IMR-90 (cell line): ENCODE data around the gene TES. TPM values are rescaled to one million over a fixed set of nuclear protein-coding genes. Genes with fewer than 3 reads are reported as not detected.

Source experiments
- ATAC-seq: fragments of 200-7000 bp; cut with Tn5 transposase; 2 replicates; pipeline ENCODE4 v1.9.1; 2020; ENCODE audit warnings: low read depth, mild to moderate bottlenecking, moderate library complexity
- BruUV-seq: library from RNA; stranded (reverse); fragments of 400-500 nt; replicated peaks from 2 replicates; lab custom pipeline; 2021; lab: Mats Ljungman, UMichigan
- CTCF ChIA-PET: fragments of 300-600 bp; formaldehyde crosslinking; extraction: SDS; loops from one replicate; lab custom pipeline; 2021; ENCODE audit warnings: antibody characterized with exemption; lab: Yijun Ruan, JAX
- POLR2A ChIA-PET: fragments of 300-600 bp; sonication (Branson Sonifier 250); formaldehyde crosslinking; loops from one replicate; lab custom pipeline; 2022; ENCODE audit warnings: antibody characterized with exemption; ENCODE audit not compliant: unreplicated experiment; lab: Charles Lee
- DNase-seq: peaks from one replicate; pipeline ENCODE4 v3.0.0; 2013
- H2AFZ ChIP-seq: replicated peaks from 2 replicates; pipeline ENCODE3; 2013; ENCODE audit warnings: low read length, mild to moderate bottlenecking; ENCODE audit not compliant: poor library complexity
- H2AK5ac ChIP-seq: 2 replicates; pipeline ENCODE4 v1.6.1; 2013; ENCODE audit warnings: low read depth, low read length, inconsistent platforms
- H2AK9ac ChIP-seq: replicated peaks from 2 replicates; pipeline ENCODE3; 2013; ENCODE audit warnings: mild to moderate bottlenecking, low read depth, low read length, moderate library complexity; ENCODE audit not compliant: poor library complexity
- H2BK120ac ChIP-seq: 2 replicates; pipeline ENCODE4 v1.6.1; 2013; ENCODE audit warnings: low read depth, low read length, inconsistent platforms
- H2BK15ac ChIP-seq: 3 replicates; pipeline ENCODE4 v1.6.1; 2013; ENCODE audit warnings: low read depth, low read length, inconsistent platforms
- H2BK20ac ChIP-seq: 2 replicates; pipeline ENCODE4 v1.6.1; 2013; ENCODE audit warnings: low read depth, mild to moderate bottlenecking, inconsistent platforms, low read length, moderate library complexity
- H2BK5ac ChIP-seq: 2 replicates; pipeline ENCODE4 v1.6.1; 2013; ENCODE audit warnings: mild to moderate bottlenecking, low read depth, low read length, inconsistent platforms; ENCODE audit not compliant: poor library complexity, severe bottlenecking
- H3K14ac ChIP-seq: replicated peaks from 2 replicates; pipeline ENCODE4 v1.6.1; 2013; ENCODE audit warnings: low read depth, low read length, inconsistent platforms
- H3K18ac ChIP-seq: 2 replicates; pipeline ENCODE4 v1.6.1; 2013; ENCODE audit warnings: low read depth, low read length, control low read depth
- H3K23ac ChIP-seq: 2 replicates; pipeline ENCODE4 v1.6.1; 2013; ENCODE audit warnings: low read depth, low read length, inconsistent platforms
- H3K27ac ChIP-seq: 2 replicates; pipeline ENCODE4 v1.5.1; 2013; ENCODE audit warnings: mild to moderate bottlenecking, control low read depth, low read length; ENCODE audit not compliant: insufficient read depth
- H3K27me3 ChIP-seq: 2 replicates; pipeline ENCODE4 v1.6.1; 2013; ENCODE audit warnings: low read length; ENCODE audit not compliant: control insufficient read depth, insufficient read depth
- H3K36me3 ChIP-seq: 2 replicates; pipeline ENCODE4 v1.6.1; 2013; ENCODE audit warnings: low read length, mixed read lengths; ENCODE audit not compliant: control insufficient read depth, insufficient read depth
- H3K4ac ChIP-seq: 2 replicates; pipeline ENCODE4 v1.6.1; 2013; ENCODE audit warnings: low read depth, low read length, inconsistent platforms
- H3K4me1 ChIP-seq: 2 replicates; pipeline ENCODE4 v1.6.1; 2013; ENCODE audit warnings: low read length, mixed read lengths; ENCODE audit not compliant: control insufficient read depth, insufficient read depth
- H3K4me2 ChIP-seq: 2 replicates; pipeline ENCODE4 v1.6.1; 2013; ENCODE audit warnings: low read depth, mild to moderate bottlenecking, control low read depth, low read length, moderate library complexity
- H3K4me3 ChIP-seq: 2 replicates; pipeline ENCODE4 v1.5.1; 2013; ENCODE audit warnings: low read depth, mild to moderate bottlenecking, control low read depth, low read length, moderate library complexity; ENCODE audit not compliant: insufficient read depth
- H3K56ac ChIP-seq: 2 replicates; pipeline ENCODE4 v1.6.1; 2013; ENCODE audit warnings: low read length, inconsistent platforms; ENCODE audit not compliant: insufficient read depth; ENCODE audit errors: extremely low read depth
- H3K79me1 ChIP-seq, 2 experiments: 2 replicates each; pipeline ENCODE4 v1.6.1; 2013; ENCODE audit warnings: low read length in 2 of 2, inconsistent platforms in 1 of 2, low read depth in 1 of 2
- H3K9ac ChIP-seq: 2 replicates; pipeline ENCODE4 v1.6.1; 2013; ENCODE audit warnings: low read depth, low read length, control low read depth
- H3K9me1 ChIP-seq: 2 replicates; pipeline ENCODE4 v1.6.1; 2013; ENCODE audit warnings: low read length, inconsistent platforms; ENCODE audit not compliant: insufficient read depth
- H3K9me3 ChIP-seq: 2 replicates; pipeline ENCODE4 v1.6.1; 2013; ENCODE audit warnings: low read length; ENCODE audit not compliant: control insufficient read depth, insufficient read depth
- H4K20me1 ChIP-seq: 2 replicates; pipeline ENCODE4 v1.6.1; 2013; ENCODE audit warnings: low read length, inconsistent platforms; ENCODE audit not compliant: insufficient read depth
- H4K5ac ChIP-seq: 2 replicates; pipeline ENCODE4 v1.6.1; 2013; ENCODE audit warnings: mild to moderate bottlenecking, low read depth, low read length, control low read depth
- H4K8ac ChIP-seq, 2 experiments: 2 replicates each; pipeline ENCODE4 v1.6.1; 2013; ENCODE audit warnings: low read depth in 2 of 2, low read length in 2 of 2, control low read depth in 1 of 2, inconsistent platforms in 1 of 2
- H4K91ac ChIP-seq: 2 replicates; pipeline ENCODE4 v1.6.1; 2013; ENCODE audit warnings: low read depth, low read length, inconsistent platforms; ENCODE audit not compliant: insufficient read depth
- BHLHE40 ChIP-seq: fragments of 150-350 bp; IDR thresholded peaks from 2 replicates; pipeline ENCODE4 v1.6.1; 2016; ENCODE audit warnings: mild to moderate bottlenecking, low read depth, low read length
- CEBPB ChIP-seq: IDR thresholded peaks from 2 replicates; pipeline ENCODE4 v1.6.1; 2012; ENCODE audit warnings: low read depth, low read length, improper control_type of control experiment
- CHD1 ChIP-seq: IDR thresholded peaks from 2 replicates; pipeline ENCODE4 v1.6.1; 2012; ENCODE audit warnings: low read depth, low read length, improper control_type of control experiment
- FOS ChIP-seq: fragments of 150-350 bp; IDR thresholded peaks from 2 replicates; pipeline ENCODE4 v1.6.1; 2016; ENCODE audit warnings: low read depth, low read length
- MAFK ChIP-seq: IDR thresholded peaks from 2 replicates; pipeline ENCODE4 v1.6.1; 2012; ENCODE audit warnings: low read depth, low read length, improper control_type of control experiment
- MAZ ChIP-seq: IDR thresholded peaks from 2 replicates; pipeline ENCODE4 v1.6.1; 2012; ENCODE audit warnings: low read depth, mild to moderate bottlenecking, low read length, improper control_type of control experiment, moderate library complexity, borderline replicate concordance
- MXI1 ChIP-seq: IDR thresholded peaks from 2 replicates; pipeline ENCODE4 v1.6.1; 2012; ENCODE audit warnings: low read depth, mild to moderate bottlenecking, low read length, moderate library complexity, borderline replicate concordance
- NFE2L2 ChIP-seq: fragments of 150-350 bp; IDR thresholded peaks from 2 replicates; pipeline ENCODE4 v1.6.1; 2016; ENCODE audit warnings: low read depth, mild to moderate bottlenecking, low read length
- RAD21 ChIP-seq: IDR thresholded peaks from 2 replicates; pipeline ENCODE4 v1.6.1; 2012; ENCODE audit warnings: low read length, improper control_type of control experiment
- RCOR1 ChIP-seq: IDR thresholded peaks from 2 replicates; pipeline ENCODE4 v1.6.1; 2012; ENCODE audit warnings: mild to moderate bottlenecking, low read length, improper control_type of control experiment; ENCODE audit not compliant: insufficient replicate concordance
- WGBS, 2 experiments: methylation state at CpG; one replicate each; pipeline versions ENCODE4 v1.1.5 to v1.1.7; 2013; ENCODE audit warnings: missing lambda C conversion rate in 2 of 2; ENCODE audit not compliant: insufficient read length in 1 of 2; ENCODE audit errors: extremely low coverage in 2 of 2; 5-methylcytosine and 5-hydroxymethylcytosine counted together
- dilution Hi-C: fragments of 300-500 bp; cut with HindIII; formaldehyde crosslinking; loops from one replicate; pipeline ENCODE4 v1.14.3; 2018; ENCODE audit warnings: low sequenced_read_pairs; ENCODE audit not compliant: unreplicated experiment
- in situ Hi-C: fragments of 300-500 bp; cut with MboI; formaldehyde crosslinking; loops from 3 replicates; pipeline ENCODE4 v1.14.3; 2019; ENCODE audit warnings: low sequenced_read_pairs, inconsistent platforms, mixed read lengths
- intact Hi-C: fragments of 100-400 bp; cut with micrococcal nuclease; formaldehyde crosslinking; loops from 2 replicates; pipeline ENCODE4 v1.10.0; 2022
- polyA plus RNA-seq, 3 experiments: library from polyadenylated mRNA; depleted of rRNA; stranded (reverse); fragments of >200 nt; gene quantifications; 2 replicates each; pipeline ENCODE4 v1.2.3, GENCODE V29; 2012; ENCODE audit warnings: low replicate concordance in 1 of 3
- total RNA-seq: library from RNA; depleted of rRNA; stranded (reverse); fragments of >200 nt; gene quantifications from 2 replicates; pipeline ENCODE4 v1.2.3, GENCODE V29; 2012
- TF ChIP-seq, protein P1 (sequence below): conservative IDR thresholded peaks from 2 replicates; pipeline ENCODE4 v1.5.1; 2012; ENCODE audit warnings: mild to moderate bottlenecking, low read depth, low read length, improper control_type of control experiment
- TF ChIP-seq, protein P2 (sequence below): fragments of 150-350 bp; IDR thresholded peaks from 2 replicates; pipeline ENCODE4 v1.6.1; 2017; ENCODE audit warnings: mild to moderate bottlenecking, antibody characterized with exemption, low read length, low read depth
- TF ChIP-seq, protein P3 (sequence below): fragments of 150-350 bp; IDR thresholded peaks from 2 replicates; pipeline ENCODE4 v1.6.1; 2016; ENCODE audit warnings: low read depth, mild to moderate bottlenecking, low read length, moderate library complexity, borderline replicate concordance

Gene TES
- total and polyA plus RNA-seq, 2 of the 4 experiments (the other 2 are of a cell fraction): 54.0 to 83.3 TPM

DNA sequence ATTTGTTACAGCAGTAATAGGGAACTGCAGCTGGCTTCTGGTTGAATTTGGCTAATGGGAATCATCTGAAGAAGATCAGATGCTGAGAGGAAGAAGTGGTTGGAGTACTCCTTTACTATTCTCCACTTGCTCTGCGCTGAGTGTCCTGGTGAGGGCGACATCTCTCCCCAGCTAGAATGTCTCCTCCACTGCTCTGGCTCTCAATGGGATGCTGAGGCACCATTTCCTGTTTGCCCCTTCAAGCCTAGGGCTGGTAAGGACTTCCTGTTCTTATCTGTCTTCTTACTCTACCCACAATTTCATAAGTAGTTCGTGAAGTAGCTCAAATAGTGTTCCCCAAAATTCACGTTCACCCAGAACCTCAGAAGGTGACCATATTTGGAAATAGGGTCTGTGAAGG lies 43.2 kb upstream of the TES start:
- no peaks in the 10 kb centered on the region for H3K36me3 ChIP-seq
- no peak overlapping the region for H3K9ac ChIP-seq
- intact Hi-C loops (no loop called here), in situ Hi-C loops (no loop called here), dilution Hi-C loops (no loop called here)
- no peak overlapping the region for H3K4me3 ChIP-seq
- no peaks in the 10 kb centered on the region; the same call in 1 of the 2 replicates for H3K27me3 ChIP-seq
- ChIA-PET CTCF (no interaction called here), POLR2A (no interaction called here)
- peak overlapping the region; percentile 49; the same call in 1 of the 2 replicates for H2AK5ac ChIP-seq
- no peak overlapping the region for H4K5ac ChIP-seq
- TF ChIP-seq FOS: no peak
- no peak for TF ChIP-seq MAFK
- TF ChIP-seq RCOR1: no peak
- no peak for TF ChIP-seq RAD21
- TF ChIP-seq, protein P1, sequence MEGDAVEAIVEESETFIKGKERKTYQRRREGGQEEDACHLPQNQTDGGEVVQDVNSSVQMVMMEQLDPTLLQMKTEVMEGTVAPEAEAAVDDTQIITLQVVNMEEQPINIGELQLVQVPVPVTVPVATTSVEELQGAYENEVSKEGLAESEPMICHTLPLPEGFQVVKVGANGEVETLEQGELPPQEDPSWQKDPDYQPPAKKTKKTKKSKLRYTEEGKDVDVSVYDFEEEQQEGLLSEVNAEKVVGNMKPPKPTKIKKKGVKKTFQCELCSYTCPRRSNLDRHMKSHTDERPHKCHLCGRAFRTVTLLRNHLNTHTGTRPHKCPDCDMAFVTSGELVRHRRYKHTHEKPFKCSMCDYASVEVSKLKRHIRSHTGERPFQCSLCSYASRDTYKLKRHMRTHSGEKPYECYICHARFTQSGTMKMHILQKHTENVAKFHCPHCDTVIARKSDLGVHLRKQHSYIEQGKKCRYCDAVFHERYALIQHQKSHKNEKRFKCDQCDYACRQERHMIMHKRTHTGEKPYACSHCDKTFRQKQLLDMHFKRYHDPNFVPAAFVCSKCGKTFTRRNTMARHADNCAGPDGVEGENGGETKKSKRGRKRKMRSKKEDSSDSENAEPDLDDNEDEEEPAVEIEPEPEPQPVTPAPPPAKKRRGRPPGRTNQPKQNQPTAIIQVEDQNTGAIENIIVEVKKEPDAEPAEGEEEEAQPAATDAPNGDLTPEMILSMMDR: no peak
- no peak for TF ChIP-seq MAZ
- TF ChIP-seq NFE2L2: no peak
- TF ChIP-seq, protein P2, sequence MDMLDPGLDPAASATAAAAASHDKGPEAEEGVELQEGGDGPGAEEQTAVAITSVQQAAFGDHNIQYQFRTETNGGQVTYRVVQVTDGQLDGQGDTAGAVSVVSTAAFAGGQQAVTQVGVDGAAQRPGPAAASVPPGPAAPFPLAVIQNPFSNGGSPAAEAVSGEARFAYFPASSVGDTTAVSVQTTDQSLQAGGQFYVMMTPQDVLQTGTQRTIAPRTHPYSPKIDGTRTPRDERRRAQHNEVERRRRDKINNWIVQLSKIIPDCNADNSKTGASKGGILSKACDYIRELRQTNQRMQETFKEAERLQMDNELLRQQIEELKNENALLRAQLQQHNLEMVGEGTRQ: no peak
- TF ChIP-seq BHLHE40: no peak
- no peak for TF ChIP-seq CEBPB
- no peak for TF ChIP-seq MXI1
- TF ChIP-seq CHD1: no peak
- TF ChIP-seq, protein P3, sequence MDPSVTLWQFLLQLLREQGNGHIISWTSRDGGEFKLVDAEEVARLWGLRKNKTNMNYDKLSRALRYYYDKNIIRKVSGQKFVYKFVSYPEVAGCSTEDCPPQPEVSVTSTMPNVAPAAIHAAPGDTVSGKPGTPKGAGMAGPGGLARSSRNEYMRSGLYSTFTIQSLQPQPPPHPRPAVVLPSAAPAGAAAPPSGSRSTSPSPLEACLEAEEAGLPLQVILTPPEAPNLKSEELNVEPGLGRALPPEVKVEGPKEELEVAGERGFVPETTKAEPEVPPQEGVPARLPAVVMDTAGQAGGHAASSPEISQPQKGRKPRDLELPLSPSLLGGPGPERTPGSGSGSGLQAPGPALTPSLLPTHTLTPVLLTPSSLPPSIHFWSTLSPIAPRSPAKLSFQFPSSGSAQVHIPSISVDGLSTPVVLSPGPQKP: no peak
- H3K18ac ChIP-seq: no peak overlapping the region
- no peaks in the 10 kb centered on the region; a peak in 1 of 4 replicates for H3K79me1 ChIP-seq
- H4K8ac ChIP-seq: no peak overlapping the region
- DNase-seq (no peak), ATAC-seq (no peak)
- WGBS, 2 experiments: no CpG with 5 or more reads among the region's 4 CpGs
- no peak overlapping the region for H3K27ac ChIP-seq
- no peak overlapping the region for H3K23ac ChIP-seq
- H3K9me1 ChIP-seq: peaks cover 6% of the 10 kb centered on the region; the same call in 1 of the 2 replicates
- no peak overlapping the region for H4K91ac ChIP-seq
- H3K4me2 ChIP-seq: no peak overlapping the region
- H2BK20ac ChIP-seq: no peak overlapping the region
- no TSS peak for BruUV-seq
- H3K4ac ChIP-seq: no peak overlapping the region
- no peak overlapping the region for H3K56ac ChIP-seq
- H4K20me1 ChIP-seq: no peaks in the 10 kb centered on the region
- H3K14ac ChIP-seq: no peak overlapping the region
- H2AK9ac ChIP-seq: no peak overlapping the region
- H2BK5ac ChIP-seq: no peak overlapping the region
- H3K4me1 ChIP-seq: peaks cover 10% of the 10 kb centered on the region
- no peak overlapping the region for H2BK120ac ChIP-seq
- no peaks in the 10 kb centered on the region for H3K9me3 ChIP-seq
- H2AFZ ChIP-seq: no peak overlapping the region
- H2BK15ac ChIP-seq: no peak overlapping the region; the same call in 2 of the 3 replicates
